HG02623 (cell line): ENCODE results near the gene NRGN.

ENCODE experiments used
- ATAC-seq: cut with Tn5 transposase; IDR thresholded peaks from one replicate; pipeline ENCODE4 v1.9.1; 2021; ENCODE audit warnings: moderate library complexity; ENCODE audit not compliant: unreplicated experiment

NRGN gene

GRCh38 chr11:124738713-124739478 lies 846 bp upstream of the NRGN start:
- no peak for ATAC-seq

DNA sequence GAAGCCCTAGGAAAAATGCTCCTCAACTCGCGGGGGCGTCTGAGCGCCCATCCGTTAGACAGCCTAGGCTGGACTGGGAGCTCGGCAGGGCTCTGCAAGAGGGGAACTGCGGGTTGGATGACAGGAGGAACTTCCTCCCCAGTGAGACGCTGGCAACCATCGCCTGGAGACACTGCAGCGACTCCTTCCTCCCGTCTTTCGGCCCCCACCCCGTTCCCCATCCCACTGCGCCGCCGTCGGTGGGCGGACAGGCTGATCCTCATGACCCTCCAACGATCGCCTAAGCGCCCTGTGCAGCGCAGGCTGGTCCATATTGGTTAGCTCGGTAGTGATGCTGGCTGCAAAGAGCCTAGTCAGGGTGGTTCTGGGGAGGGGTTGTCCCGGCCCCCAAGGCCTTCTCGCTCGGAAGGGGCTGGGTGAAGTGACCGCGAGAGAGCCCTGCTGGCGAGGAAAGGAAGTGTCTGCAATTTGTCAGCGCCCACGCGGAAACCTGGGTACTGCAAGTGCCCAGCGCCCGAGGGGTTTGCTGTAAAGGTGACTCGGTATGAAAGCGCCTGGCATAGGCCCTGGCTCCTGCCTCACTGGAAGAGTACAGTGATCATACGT lies 638 bp downstream of the NRGN start:
- no peak for ATAC-seq

DNA sequence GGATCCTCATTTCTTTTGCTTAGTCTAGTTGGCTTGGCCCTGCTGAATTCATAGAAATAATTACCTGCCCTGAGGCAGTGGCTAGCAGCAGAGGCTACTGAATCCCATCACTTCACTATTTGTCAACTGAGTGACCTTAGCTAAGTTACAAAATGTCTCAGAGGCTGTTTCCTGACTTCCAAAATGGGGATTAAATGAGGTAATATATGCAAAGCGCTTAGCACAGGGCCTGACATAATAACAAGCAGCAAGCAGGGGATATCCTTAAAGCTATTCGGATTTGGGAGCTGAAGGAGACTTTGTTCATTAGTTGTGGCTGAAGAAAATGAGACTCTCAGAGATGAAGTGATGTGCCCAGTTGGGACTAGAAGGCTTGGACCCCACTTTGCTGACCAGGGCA lies 2.8 kb downstream of the NRGN start:
- no peak for ATAC-seq

DNA sequence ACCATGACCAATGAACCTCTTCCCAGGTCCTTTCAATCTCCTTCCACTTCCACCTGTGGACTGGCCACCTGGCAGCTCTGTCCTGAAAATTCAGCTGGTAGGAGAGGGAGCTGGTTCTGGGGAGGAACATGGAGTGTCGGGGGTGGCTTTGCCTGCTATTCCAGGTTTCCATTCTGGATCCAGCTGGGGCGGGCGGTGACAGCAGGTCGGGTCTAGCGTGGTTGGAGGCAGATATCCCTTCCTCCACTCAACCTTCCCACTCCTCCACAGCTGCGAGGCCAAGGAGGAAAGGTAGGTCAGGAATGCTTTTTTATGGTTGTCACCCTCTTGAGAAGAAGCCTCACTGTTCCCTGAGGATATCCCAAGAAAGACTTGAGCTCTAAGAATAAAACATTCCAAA lies 3.3 kb downstream of the NRGN start:
- ATAC-seq, result no peak

DNA sequence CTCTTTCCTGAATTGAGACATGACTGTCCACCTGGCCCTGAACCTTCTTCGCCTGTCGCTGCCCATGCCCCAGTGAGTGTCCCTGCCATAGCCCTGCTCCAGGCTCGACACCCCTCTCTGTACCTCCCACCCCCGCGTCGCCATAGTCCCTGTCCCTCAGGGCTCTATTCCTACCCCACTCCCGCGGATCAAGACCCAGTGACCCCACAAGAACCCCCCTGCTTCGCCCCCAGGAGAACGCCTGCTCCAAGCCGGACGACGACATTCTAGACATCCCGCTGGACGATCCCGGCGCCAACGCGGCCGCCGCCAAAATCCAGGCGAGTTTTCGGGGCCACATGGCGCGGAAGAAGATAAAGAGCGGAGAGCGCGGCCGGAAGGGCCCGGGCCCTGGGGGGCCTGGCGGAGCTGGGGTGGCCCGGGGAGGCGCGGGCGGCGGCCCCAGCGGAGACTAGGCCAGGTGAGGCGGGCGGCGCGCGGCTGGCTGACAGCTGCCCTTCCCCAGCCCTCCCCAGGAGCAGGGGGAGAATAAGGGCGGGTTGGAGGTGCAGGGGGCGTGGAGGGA lies 5.6 kb downstream of the NRGN start:
- no peak for ATAC-seq

DNA sequence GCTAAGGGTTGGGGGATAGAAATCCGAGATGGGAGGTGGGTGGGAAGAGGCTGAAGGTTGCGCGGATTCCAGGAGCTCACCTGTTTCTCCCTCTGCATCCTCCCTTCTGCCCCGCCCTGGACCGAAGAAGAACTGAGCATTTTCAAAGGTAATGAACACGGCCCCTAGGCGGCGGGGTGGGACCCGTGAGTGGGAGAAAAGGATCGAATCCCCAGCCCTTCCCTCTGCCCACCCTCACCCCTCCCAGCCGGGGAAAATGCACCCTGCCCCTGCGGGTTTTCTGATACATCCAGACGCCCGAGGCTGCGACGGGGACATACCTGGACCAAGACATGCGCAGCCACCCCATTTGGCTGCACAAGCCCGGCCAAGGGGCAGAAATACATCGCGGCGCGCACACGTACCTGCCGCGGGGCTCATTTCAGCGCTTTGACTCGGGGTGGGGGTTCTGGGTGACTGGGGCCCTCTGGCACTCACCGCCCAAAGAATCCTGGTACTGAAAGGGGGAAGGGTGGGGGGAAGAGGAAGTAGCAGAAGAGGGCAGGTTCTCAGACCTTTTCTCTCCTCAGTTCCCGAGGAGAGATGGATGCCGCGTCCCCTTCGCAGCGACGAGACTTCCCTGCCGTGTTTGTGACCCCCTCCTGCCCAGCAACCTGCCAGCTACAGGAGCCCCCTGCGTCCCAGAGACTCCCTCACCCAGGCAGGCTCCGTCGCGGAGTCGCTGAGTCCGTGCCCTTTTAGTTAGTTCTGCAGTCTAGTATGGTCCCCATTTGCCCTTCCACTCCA lies 6.3 kb downstream of the NRGN start:
- ATAC-seq, result peak; percentile 12

- ATAC-seq, result peak; percentile 90
These were observed 7.0 kb downstream of the NRGN start for GRCh38 chr11:124746621-124747243.

- ATAC-seq, result no peak
These were observed 7.8 kb downstream of the NRGN start for GRCh38 chr11:124747406-124748099.

DNA sequence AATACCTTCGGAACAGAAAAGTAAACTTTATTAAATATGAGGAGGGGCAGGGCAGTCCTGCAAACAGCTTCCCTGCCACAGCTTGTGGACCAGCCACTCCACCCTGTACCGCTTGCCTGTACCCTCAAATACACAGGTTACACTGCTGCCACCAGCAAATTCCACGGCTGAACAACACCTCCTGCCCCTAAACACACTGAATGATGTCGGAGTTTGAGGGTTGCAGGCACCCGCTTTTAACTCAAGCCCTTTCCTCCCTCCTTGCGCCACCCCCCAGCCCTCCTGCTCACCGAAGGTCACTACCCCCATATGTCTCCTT lies 8.3 kb downstream of the NRGN start:
- ATAC-seq, result no peak

DNA sequence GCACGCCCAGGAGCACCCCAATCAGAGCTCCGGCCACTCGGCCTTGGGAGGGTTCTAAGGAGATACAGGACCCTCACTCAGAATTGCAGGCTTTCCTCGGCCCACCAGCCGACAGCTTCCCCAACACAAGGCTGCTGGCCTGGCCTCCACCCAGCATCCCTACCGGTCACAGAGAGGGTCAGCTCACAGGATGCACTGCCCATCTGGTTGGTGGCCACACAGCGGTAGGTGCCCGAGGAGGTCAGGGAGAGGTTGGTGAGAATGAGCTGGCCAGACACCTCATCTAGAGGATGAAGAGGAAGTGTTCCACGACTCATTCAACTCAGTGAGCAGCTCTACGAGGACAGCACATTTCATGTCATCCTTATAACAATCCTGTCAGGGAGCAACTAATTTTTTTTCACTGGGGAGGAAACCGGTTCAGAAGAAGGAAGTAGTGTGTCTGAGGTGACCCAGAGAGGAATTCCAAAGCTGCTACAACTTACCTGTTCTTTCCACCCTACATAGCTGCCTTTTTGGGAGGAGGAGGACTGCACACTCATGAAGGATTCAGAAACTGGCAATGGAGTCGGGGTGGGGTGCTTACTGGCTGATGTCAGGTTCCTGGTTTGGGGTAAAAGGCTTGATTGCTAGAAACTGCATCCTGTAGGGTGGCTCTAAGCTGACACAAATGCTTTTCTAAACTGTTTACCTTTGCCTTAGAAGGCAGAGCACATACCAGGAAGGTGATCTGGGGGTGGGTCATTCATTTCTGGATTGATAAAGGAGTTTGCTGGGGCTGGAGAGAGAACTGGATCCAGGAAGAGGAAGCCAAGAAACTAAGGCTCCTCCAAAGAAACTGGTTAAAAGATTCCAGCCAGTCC lies 9.0 kb downstream of the NRGN start:
- no peak for ATAC-seq

DNA sequence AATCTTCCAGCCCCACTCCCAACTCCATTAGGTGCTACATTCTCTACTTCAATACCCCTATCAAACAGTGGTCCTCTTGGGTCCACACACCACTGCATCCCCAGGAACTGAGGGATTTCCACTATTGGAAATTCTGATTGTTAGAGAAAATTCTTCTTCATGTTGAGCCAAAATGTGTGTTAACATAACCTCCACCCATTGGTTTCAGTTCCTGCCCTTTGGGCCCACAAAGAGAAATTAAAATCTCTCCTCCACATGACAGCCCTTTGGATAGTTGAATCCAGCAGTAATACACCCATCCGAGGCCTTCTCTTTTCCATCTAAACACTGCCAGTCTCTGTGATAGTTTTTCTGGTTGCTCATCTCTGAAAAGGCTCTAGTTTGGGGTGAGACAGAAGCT lies 10.2 kb downstream of the NRGN start:
- ATAC-seq, result no peak

GRCh38 chr11:124751391-124751740 lies 11.6 kb downstream of the NRGN start:
- no peak for ATAC-seq

- no peak for ATAC-seq
These were observed 12.2 kb downstream of the NRGN start, which contains the start of gene VSIG2 for GRCh38 chr11:124751741-124752470. VSIG2 (minus strand) TSS chr11:124752255; CDS start chr11:124752137, 118 bp downstream.

GRCh38 chr11:124752471-124753102 lies 12.8 kb downstream of the NRGN start:
- no peak for ATAC-seq

- ATAC-seq, result no peak
These were observed 13.5 kb downstream of the NRGN start for GRCh38 chr11:124753205-124753604.

GRCh38 chr11:124753624-124754023 lies 13.9 kb downstream of the NRGN start:
- ATAC-seq, result no peak

DNA sequence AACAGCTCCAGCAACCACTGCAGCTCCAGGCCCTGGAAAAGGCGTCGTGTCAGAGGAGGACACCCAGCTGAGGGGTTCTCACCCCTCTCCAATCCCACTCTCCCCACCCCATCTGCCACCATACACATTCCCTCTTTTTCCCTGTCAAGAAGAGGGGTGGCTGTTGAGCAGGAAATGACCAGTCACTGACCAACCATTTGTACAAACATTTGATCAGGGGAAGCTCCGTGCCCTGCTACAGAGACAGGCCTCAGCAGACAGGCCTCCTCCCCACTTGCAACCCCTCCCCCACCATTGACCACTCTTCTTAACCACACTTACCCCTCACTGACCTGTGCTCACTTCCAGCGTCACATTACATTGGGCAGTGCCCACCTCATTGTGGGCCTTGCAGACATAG lies 14.6 kb downstream of the NRGN start:
- ATAC-seq, result no peak

DNA sequence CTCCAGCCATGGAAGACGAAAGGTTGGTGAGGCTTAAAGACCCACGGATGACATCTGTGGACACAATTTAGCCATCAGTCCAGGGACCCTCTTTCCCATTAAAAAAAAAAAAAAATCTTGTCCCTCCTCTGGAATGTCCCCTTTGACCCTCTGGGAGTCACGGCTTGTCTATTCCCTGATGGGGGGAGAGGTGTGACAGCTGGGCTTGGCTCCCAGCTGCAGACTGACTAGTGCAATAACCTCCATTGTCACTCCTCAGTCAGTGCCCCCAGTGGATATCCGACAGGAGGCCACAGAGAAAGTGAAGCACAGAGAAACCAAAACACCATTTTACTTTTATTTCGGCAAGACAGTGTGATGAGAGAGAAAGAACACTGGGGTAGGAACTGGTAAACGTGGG lies 15.0 kb downstream of the NRGN start:
- ATAC-seq, result no peak
